Bone marrow (tissue), 2 donors: ENCODE results near the gene TMEM191B.
"Not testable (repeated sequence)": the region's sequence is repeated elsewhere in the genome, so short reads cannot be mapped to it uniquely, and the experiment has no call there.

Experiments
- DNase-seq, 2 donors: peaks; one replicate each; lab custom pipeline; 2025; lab: John Stamatoyannopoulos, UW

TMEM191B gene

GRCh38 chr22:18558516-18558915 lies 30.9 kb downstream of the TMEM191B start:
- DNase-seq, result not testable (repeated sequence)

DNA sequence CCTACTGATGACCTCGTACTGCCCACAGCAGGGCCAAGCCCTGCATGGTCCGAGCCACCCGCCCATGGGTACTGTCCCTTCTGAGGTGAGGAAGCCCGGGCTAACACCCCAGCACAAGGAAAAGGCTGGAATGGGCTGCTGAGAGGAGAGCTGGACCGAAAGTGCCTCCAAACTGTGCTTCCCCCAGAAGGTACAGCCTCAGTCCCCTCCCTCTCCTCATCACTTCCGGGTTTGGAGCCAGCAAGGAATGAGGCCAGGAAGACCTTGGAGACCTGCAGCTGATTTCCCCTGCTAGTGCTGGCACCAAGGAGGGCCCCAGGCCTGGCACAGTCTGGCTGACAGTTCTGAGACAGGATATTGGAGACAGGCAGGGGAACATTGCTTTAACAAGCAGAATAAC lies 31.3 kb downstream of the TMEM191B start:
- DNase-seq, result not testable (repeated sequence)

DNA sequence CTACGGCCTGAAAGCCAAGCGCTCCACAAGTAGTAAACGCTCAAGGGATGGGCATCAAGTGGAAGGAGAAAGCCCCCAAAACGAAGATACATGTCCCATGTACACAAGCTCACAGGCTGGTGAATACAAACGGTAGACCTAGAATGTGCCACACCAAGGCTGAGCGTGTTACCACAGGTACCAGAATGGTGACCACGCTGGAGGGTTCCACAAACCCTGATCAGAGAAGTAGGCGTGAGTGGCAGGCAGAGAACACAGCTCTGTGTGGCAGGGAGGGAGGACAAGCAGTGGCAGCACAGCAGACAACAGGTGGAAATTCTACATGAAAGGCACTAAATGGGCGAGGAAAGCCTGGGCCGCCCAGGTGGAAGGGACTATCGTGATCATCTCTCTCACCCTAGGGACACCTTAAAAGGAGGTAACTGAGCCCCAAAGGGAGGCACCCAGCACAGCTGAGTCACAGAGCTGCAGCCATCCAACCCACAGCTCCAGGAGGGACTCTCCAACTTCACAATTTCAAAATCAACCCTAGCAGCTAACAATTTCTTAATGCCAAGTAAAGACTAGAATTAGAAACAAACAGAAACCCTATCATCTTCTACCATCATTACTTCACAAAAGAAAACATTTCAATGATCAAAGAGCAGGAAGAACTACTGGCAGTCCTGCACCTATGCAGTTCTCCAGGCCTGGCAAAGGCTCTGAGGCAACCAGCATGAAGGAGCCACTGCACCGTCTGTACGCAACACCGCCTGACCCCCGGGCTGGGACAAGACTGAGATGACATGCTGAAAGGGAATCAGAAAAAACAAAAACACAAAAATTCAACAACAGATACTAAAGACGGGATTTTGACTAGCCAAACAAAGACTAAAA lies 32.7 kb downstream of the TMEM191B start:
- not testable (repeated sequence) for DNase-seq

DNA sequence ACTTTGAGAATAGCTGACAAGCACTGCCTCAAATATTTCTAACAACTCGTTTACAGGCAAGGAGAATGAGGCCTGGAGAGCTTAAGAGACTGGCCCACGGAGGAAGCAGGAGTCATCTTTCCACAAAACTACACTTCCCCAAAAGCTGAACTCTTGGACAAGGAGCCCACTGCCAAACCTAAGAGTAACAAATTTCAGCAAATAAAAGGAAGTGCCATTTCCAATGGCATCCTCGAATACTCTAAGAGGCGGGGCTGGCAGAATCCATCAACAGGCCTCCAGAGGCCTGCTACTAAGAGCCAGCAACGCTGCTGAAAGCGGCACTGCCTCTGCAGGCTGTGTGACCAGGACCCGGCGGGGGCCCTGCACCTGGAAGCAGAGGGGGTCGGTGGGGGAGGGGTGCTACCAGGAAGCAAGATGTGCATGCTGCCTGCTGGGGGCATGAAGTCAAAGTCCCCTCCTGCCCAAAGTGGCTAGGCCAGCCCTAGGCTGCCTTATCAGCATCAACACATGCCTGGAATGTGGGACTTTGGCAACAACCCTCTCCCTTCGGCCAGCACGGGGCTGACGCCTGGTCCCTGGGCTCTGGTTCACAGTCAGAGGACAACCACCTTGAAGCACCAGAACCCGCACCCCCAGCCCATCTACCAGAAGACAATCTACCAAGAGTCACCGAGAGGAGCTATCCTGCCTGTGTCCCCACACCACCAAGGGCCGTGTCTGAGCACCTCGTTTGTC lies 43.1 kb downstream of the TMEM191B start:
- not testable (repeated sequence) for DNase-seq

GRCh38 chr22:18573483-18574164 lies 46.0 kb downstream of the TMEM191B start:
- DNase-seq, result not testable (repeated sequence)

GRCh38 chr22:18574555-18574954 lies 47.0 kb downstream of the TMEM191B start:
- not testable (repeated sequence) for DNase-seq

DNA sequence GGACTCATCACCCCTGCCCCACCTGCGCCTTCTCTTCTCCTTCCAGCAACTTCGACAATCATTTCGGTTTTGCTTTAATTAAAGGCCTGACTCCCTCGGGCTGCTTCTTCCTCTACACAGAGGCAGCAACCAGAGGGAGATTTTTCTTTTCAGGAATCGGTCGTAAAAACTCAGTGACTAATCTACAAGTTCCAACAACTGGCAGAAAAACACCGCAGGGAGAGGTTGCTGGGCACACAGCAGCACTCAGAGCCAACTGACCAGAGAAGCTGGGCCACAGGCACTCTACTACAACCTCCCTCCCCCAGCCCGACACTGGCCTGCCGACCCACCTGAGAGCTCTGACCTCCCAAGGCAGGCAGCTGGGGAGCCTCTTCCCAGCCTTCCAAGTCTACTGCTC lies 48.1 kb downstream of the TMEM191B start:
- DNase-seq, result not testable (repeated sequence)

DNA sequence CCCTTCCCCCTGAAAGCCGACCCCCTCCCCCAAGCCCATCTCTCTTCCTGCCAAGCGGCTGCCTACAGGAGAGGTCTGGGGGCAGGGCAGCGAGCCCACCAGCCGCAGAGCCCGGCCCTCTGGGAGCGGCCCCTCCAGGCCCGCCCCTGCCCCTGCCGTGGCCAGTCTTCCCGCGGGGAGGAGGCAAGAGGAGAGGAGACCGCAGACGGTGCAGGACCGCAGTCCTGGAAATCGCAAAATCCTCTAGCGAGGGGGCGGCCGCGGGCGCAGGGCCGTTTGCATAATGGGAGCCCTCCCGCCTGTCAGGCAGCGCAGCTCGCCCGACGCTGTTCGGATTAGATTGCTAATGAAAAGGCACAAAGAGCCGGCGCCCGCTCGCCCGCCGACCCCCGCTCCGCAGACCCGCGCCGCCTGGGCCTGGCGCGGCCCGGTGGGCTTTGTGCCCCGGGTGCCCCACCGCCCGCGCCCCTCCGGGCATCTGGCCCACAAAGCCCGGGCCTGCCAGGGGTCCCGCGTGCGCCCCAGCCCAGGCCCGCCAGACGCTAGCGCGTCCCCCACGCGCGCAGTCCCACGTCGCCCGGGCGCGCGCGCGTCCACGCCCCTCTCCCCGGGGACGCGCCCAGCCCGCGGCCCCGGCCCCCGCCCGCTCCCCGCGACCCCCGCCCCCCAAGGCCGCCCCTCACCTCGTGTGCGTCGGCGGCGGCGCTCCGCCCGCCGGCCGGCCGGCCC lies 49.7 kb downstream of the TMEM191B start:
- not testable (repeated sequence) for DNase-seq

- DNase-seq, result not testable (repeated sequence)
These were observed 50.2 kb downstream of the TMEM191B start for GRCh38 chr22:18577847-18578246.
